H9 (cell line): Measurements from ENCODE around the gene CDKAL1. TPM values are rescaled to one million over a fixed set of nuclear protein-coding genes. Genes with fewer than 3 reads are reported as not detected.

Experiments used
- DNase-seq: peaks from one replicate; pipeline ENCODE4 v3.0.0-alpha.2; 2017
- H2AFZ ChIP-seq: one replicate; pipeline ENCODE4 v1.6.1; 2013; ENCODE audit warnings: mild to moderate bottlenecking, low read length, control low read depth, moderate library complexity
- H2AK5ac ChIP-seq: 2 replicates; pipeline ENCODE4 v1.6.1; 2013; ENCODE audit warnings: low read length, control low read depth, mixed read lengths; ENCODE audit not compliant: insufficient read length
- H2BK120ac ChIP-seq: one replicate; pipeline ENCODE4 v1.6.1; 2013; ENCODE audit warnings: low read depth, mild to moderate bottlenecking, low read length, control low read depth, inconsistent platforms; ENCODE audit not compliant: poor library complexity, severe bottlenecking
- H2BK12ac ChIP-seq: 2 replicates; pipeline ENCODE4 v1.6.1; 2013; ENCODE audit warnings: low read length, control low read depth, mixed read lengths, low read depth; ENCODE audit not compliant: insufficient read length
- H2BK15ac ChIP-seq: 2 replicates; pipeline ENCODE4 v1.6.1; 2013; ENCODE audit warnings: low read depth, low read length, control low read depth
- H2BK20ac ChIP-seq: one replicate; pipeline ENCODE4 v1.6.1; 2013; ENCODE audit warnings: low read depth, mild to moderate bottlenecking, low read length, control low read depth, inconsistent platforms; ENCODE audit not compliant: poor library complexity, severe bottlenecking
- H2BK5ac ChIP-seq: 2 replicates; pipeline ENCODE4 v1.6.1; 2013; ENCODE audit warnings: low read length, control low read depth, mixed read lengths; ENCODE audit not compliant: insufficient read length
- H3K14ac ChIP-seq: 2 replicates; pipeline ENCODE4 v1.6.1; 2013; ENCODE audit warnings: low read length, control low read depth; ENCODE audit not compliant: insufficient read depth
- H3K18ac ChIP-seq: 2 replicates; pipeline ENCODE4 v1.6.1; 2013; ENCODE audit warnings: low read depth, mild to moderate bottlenecking, mixed read lengths, low read length, control low read depth; ENCODE audit not compliant: insufficient read length
- H3K23ac ChIP-seq: 2 replicates; pipeline ENCODE4 v1.6.1; 2013; ENCODE audit warnings: low read length, control low read depth, mixed read lengths, low read depth; ENCODE audit not compliant: insufficient read length
- H3K23me2 ChIP-seq: 2 replicates; pipeline ENCODE4 v1.6.1; 2013; ENCODE audit warnings: low read depth, mild to moderate bottlenecking, mixed read lengths, low read length, control low read depth; ENCODE audit not compliant: insufficient read length, poor library complexity, severe bottlenecking
- H3K27ac ChIP-seq: 2 replicates; pipeline ENCODE4 v1.5.1; 2013; ENCODE audit warnings: low read length, control low read depth, mixed read lengths, low read depth; ENCODE audit not compliant: insufficient read length
- H3K27me3 ChIP-seq: 2 replicates; pipeline ENCODE4 v1.6.1; 2013; ENCODE audit warnings: low read length, control low read depth, inconsistent platforms; ENCODE audit not compliant: insufficient read depth
- H3K4ac ChIP-seq: 2 replicates; pipeline ENCODE4 v1.6.1; 2013; ENCODE audit warnings: low read depth, mild to moderate bottlenecking, control low read depth, inconsistent platforms, low read length, moderate library complexity
- H3K4me1 ChIP-seq: 2 replicates; pipeline ENCODE4 v1.6.1; 2013; ENCODE audit warnings: low read length, control low read depth, inconsistent platforms; ENCODE audit not compliant: insufficient read depth
- H3K4me2 ChIP-seq: 2 replicates; pipeline ENCODE4 v1.6.1; 2013; ENCODE audit warnings: low read length, control low read depth, mixed read lengths; ENCODE audit not compliant: insufficient read length, insufficient read depth
- H3K56ac ChIP-seq: 2 replicates; pipeline ENCODE4 v1.6.1; 2013; ENCODE audit warnings: low read depth, mild to moderate bottlenecking, mixed read lengths, low read length, control low read depth; ENCODE audit not compliant: insufficient read length
- H3K79me1 ChIP-seq: 2 replicates; pipeline ENCODE4 v1.6.1; 2013; ENCODE audit warnings: low read depth, mild to moderate bottlenecking, moderate library complexity, low read length, control low read depth, inconsistent platforms; ENCODE audit not compliant: insufficient read depth, poor library complexity, severe bottlenecking
- H3K79me2 ChIP-seq: 2 replicates; pipeline ENCODE4 v1.6.1; 2013; ENCODE audit warnings: low read length, control low read depth, inconsistent platforms; ENCODE audit not compliant: insufficient read depth
- H3K9ac ChIP-seq: 2 replicates; pipeline ENCODE4 v1.6.1; 2013; ENCODE audit warnings: low read length, control low read depth, mixed read lengths; ENCODE audit not compliant: insufficient read length; ENCODE audit errors: extremely low read depth
- H3K9me3 ChIP-seq: one replicate; pipeline ENCODE4 v1.6.1; 2013; ENCODE audit warnings: low read depth, low read length, inconsistent platforms; ENCODE audit not compliant: control insufficient read depth
- H3T11ph ChIP-seq: one replicate; pipeline ENCODE4 v1.6.1; 2013; ENCODE audit warnings: mild to moderate bottlenecking, low read length, control low read depth, inconsistent platforms
- H4K20me1 ChIP-seq: one replicate; pipeline ENCODE4 v1.6.1; 2013; ENCODE audit not compliant: control insufficient read depth, insufficient read length, insufficient read depth
- H4K5ac ChIP-seq: 2 replicates; pipeline ENCODE4 v1.6.1; 2013; ENCODE audit warnings: low read depth, mild to moderate bottlenecking, mixed read lengths, low read length, control low read depth; ENCODE audit not compliant: insufficient read length
- H4K8ac ChIP-seq: replicated peaks from 2 replicates; pipeline ENCODE4 v1.6.1; 2013; ENCODE audit warnings: low read length, control low read depth, mixed read lengths, low read depth; ENCODE audit not compliant: insufficient read length
- H4K91ac ChIP-seq: 2 replicates; pipeline ENCODE4 v1.6.1; 2013; ENCODE audit warnings: low read depth, mild to moderate bottlenecking, moderate library complexity, mixed read lengths, low read length, control low read depth; ENCODE audit not compliant: insufficient read length
- H3K27ac Mint-ChIP-seq, 3 experiments: 2 replicates in 2 of 3; 3 replicates in 1 of 3; pipeline ENCODE4 v1.8.0; 2020 to 2021; ENCODE audit warnings: mixed read lengths in 3 of 3, mild to moderate bottlenecking in 1 of 3, moderate library complexity in 1 of 3
- H3K27me3 Mint-ChIP-seq: 2 replicates; pipeline ENCODE4 v1.8.0; 2021; ENCODE audit warnings: low read depth, mild to moderate bottlenecking, moderate library complexity, mixed read lengths
- H3K36me3 Mint-ChIP-seq, 3 experiments: 2 replicates in 2 of 3; 3 replicates in 1 of 3; pipeline ENCODE4 v1.8.0; 2020 to 2021; ENCODE audit warnings: low read depth in 3 of 3, mixed read lengths in 3 of 3; ENCODE audit not compliant: insufficient read depth in 1 of 3
- H3K4me1 Mint-ChIP-seq, 2 experiments: 2 replicates each; pipeline ENCODE4 v1.8.0; 2020; ENCODE audit warnings: mixed read lengths in 2 of 2
- H3K4me3 Mint-ChIP-seq, 2 experiments: 2 replicates in 1 of 2; 3 replicates in 1 of 2; pipeline ENCODE4 v1.8.0; 2020 to 2021; ENCODE audit warnings: mild to moderate bottlenecking in 2 of 2, mixed read lengths in 2 of 2, moderate library complexity in 1 of 2
- H3K9me3 Mint-ChIP-seq, 2 experiments: 2 replicates in 1 of 2; 3 replicates in 1 of 2; pipeline ENCODE4 v1.8.0; 2020; ENCODE audit warnings: mild to moderate bottlenecking in 2 of 2, mixed read lengths in 2 of 2, moderate library complexity in 1 of 2
- CTCF ChIP-seq: fragments of 200-600 bp; sonication (generic); conservative IDR thresholded peaks from 3 replicates; pipeline ENCODE4 v1.8.0; 2021; ENCODE audit warnings: antibody characterized with exemption, mild to moderate bottlenecking
- WGBS: extraction: QIAGEN DNeasy Blood & Tissue Kit; methylation state at CpG from one replicate; pipeline ENCODE4 v1.1.7; 2013; ENCODE audit warnings: missing lambda C conversion rate, low lambda C conversion rate, mixed read lengths; ENCODE audit not compliant: insufficient read length; ENCODE audit errors: extremely low coverage; 5-methylcytosine and 5-hydroxymethylcytosine counted together
- total RNA-seq: library from RNA; stranded (reverse); gene quantifications from 2 replicates; pipeline ENCODE4 v1.2.1, GENCODE V29; 2021

Gene CDKAL1
- total RNA-seq, 1 experiment from 2014 or later: 23.0 TPM

- no peak overlapping the region for H2BK15ac ChIP-seq
- H3K14ac ChIP-seq: no peak overlapping the region
- no CpG with 5 or more reads among the region's 2 CpGs for WGBS
- H3K4ac ChIP-seq: no peak overlapping the region
- H3K79me2 ChIP-seq: no peaks in the 10 kb centered on the region
- no peak overlapping the region for H2BK20ac ChIP-seq
- H3K9ac ChIP-seq: no peak overlapping the region
- no peak overlapping the region for H3T11ph ChIP-seq
- H3K9me3 ChIP-seq: no peaks in the 10 kb centered on the region
- H4K91ac ChIP-seq: no peak overlapping the region
- no peaks in the 10 kb centered on the region for H3K23me2 ChIP-seq
- Mint-ChIP-seq H3K9me3 (no peaks in the 10 kb centered on the region), H3K4me3 (no peak overlapping the region), H3K4me1 (peaks cover 3 to 6% of the 10 kb centered on the region in 2 experiments; a peak in 2 of 4 replicates), H3K36me3 (no peaks in the 10 kb centered on the region), H3K27ac (no peak overlapping the region), H3K27me3 (no peaks in the 10 kb centered on the region)
- H3K4me1 ChIP-seq: peaks cover 2% of the 10 kb centered on the region; the same call in 1 of the 2 replicates
- no peaks in the 10 kb centered on the region for H3K27me3 ChIP-seq
- no peak overlapping the region for H3K23ac ChIP-seq
- no peak overlapping the region for H3K4me2 ChIP-seq
- TF ChIP-seq CTCF: no peak
- no peak for DNase-seq
- H4K20me1 ChIP-seq: no peaks in the 10 kb centered on the region
- no peak overlapping the region for H2BK5ac ChIP-seq
- H3K27ac ChIP-seq: no peak overlapping the region
- H2AK5ac ChIP-seq: no peak overlapping the region
- no peak overlapping the region for H2BK120ac ChIP-seq
- no peak overlapping the region for H4K5ac ChIP-seq
- no peaks in the 10 kb centered on the region for H3K79me1 ChIP-seq
- H3K56ac ChIP-seq: no peak overlapping the region
- no peak overlapping the region for H4K8ac ChIP-seq
- H3K18ac ChIP-seq: no peak overlapping the region
- no peak overlapping the region for H2AFZ ChIP-seq
- H2BK12ac ChIP-seq: no peak overlapping the region
These were observed 632.5 kb downstream of the CDKAL1 start for GRCh38 chr6:21166754-21167153.
